DMS153 (cell line): ENCODE measurements around the gene FLRT3.

Experiments
- DNase-seq: peaks from one replicate; lab custom pipeline; 2025; lab: John Stamatoyannopoulos, UW

Gene FLRT3

GRCh38 chr20:14337400-14338171 lies at the start of gene FLRT3:
FLRT3 (minus strand) TSS chr20:14337612; CDS start chr20:14327506, 10,106 bp downstream.
- DNase-seq, result peak; percentile 71

- no peak for DNase-seq
Observed at GRCh38 chr20:14386726-14387125, 49.3 kb upstream of the FLRT3 start.

GRCh38 chr20:14385176-14385740 lies 47.8 kb upstream of the FLRT3 start:
- no peak for DNase-seq

GRCh38 chr20:14384416-14385175 lies 47.2 kb upstream of the FLRT3 start:
- DNase-seq, result no peak

GRCh38 chr20:14383335-14383734 lies 45.9 kb upstream of the FLRT3 start:
- no peak for DNase-seq

- DNase-seq, result no peak
Observed at GRCh38 chr20:14378326-14378725, 40.9 kb upstream of the FLRT3 start.

GRCh38 chr20:14375416-14375985 lies 38.1 kb upstream of the FLRT3 start:
- peak; percentile 81 for DNase-seq

- DNase-seq, result no peak
Observed at GRCh38 chr20:14374196-14374595, 36.8 kb upstream of the FLRT3 start.

- no peak for DNase-seq
Observed at GRCh38 chr20:14361509-14362345, 24.3 kb upstream of the FLRT3 start.

GRCh38 chr20:14360416-14360815 lies 23.0 kb upstream of the FLRT3 start:
- no peak for DNase-seq

- DNase-seq, result no peak
Observed at GRCh38 chr20:14355791-14356190, 18.4 kb upstream of the FLRT3 start.

GRCh38 chr20:14344746-14345145 lies 7.3 kb upstream of the FLRT3 start:
- no peak for DNase-seq

- DNase-seq, result no peak
Observed at GRCh38 chr20:14343491-14344065, 6.2 kb upstream of the FLRT3 start.

GRCh38 chr20:14342918-14343317 lies 5.5 kb upstream of the FLRT3 start:
- DNase-seq, result no peak

GRCh38 chr20:14341801-14342200 lies 4.4 kb upstream of the FLRT3 start:
- DNase-seq, result no peak

- DNase-seq, result peak; percentile 22
Observed at GRCh38 chr20:14336686-14337085, 726 bp downstream of the FLRT3 start.

- DNase-seq, result no peak
Observed at GRCh38 chr20:14335052-14335451, 2.4 kb downstream of the FLRT3 start.

GRCh38 chr20:14334306-14334930 lies 3.0 kb downstream of the FLRT3 start:
- peak; percentile 47 for DNase-seq

GRCh38 chr20:14333721-14334120 lies 3.7 kb downstream of the FLRT3 start:
- DNase-seq, result no peak

- no peak for DNase-seq
Observed at GRCh38 chr20:14332866-14333265, 4.5 kb downstream of the FLRT3 start.

- DNase-seq, result no peak
Observed at GRCh38 chr20:14331646-14332045, 5.8 kb downstream of the FLRT3 start.
